NCI-H524 treated with DMSO at 0.1 percent for 48 hours (cell line): ENCODE measurements around the gene CRCP.

ENCODE experiments used
- DNase-seq: peaks from one replicate; lab custom pipeline; 2025; lab: John Stamatoyannopoulos, UW

Gene CRCP

GRCh38 chr7:66190504-66190857 is 75.8 kb downstream of the CRCP start:
- DNase-seq = no peak

GRCh38 chr7:66193146-66193725 is 78.6 kb downstream of the CRCP start:
- no peak for DNase-seq

GRCh38 chr7:66198469-66198868 is 83.8 kb downstream of the CRCP start:
- no peak for DNase-seq

GRCh38 chr7:66198956-66199355 is 84.3 kb downstream of the CRCP start:
- DNase-seq = no peak

GRCh38 chr7:66202441-66202840 is 87.8 kb downstream of the CRCP start:
- no peak for DNase-seq
